K562 (cell line): ENCODE results near the gene INPP5E. TPM values are rescaled to one million over a fixed set of nuclear protein-coding genes. Genes with fewer than 3 reads are reported as not detected.

Source experiments
- CTBP1 ChIP-seq: fragments of 450-650 bp; IDR thresholded peaks from 2 replicates; pipeline ENCODE4 v1.6.1; 2016; ENCODE audit warnings: borderline replicate concordance
- MTA3 ChIP-seq: fragments of 450-650 bp; formaldehyde crosslinking; IDR thresholded peaks from 2 replicates; pipeline ENCODE4 v1.6.1; 2017; ENCODE audit warnings: mild to moderate bottlenecking, borderline replicate concordance
- PHF8 ChIP-seq: fragments of 200-600 bp; sonication (generic); IDR thresholded peaks from 2 replicates; pipeline ENCODE4 v1.6.1; 2012; ENCODE audit warnings: mixed run types, mild to moderate bottlenecking, inconsistent platforms, low read length, moderate library complexity, borderline replicate concordance
- RBM34 ChIP-seq: fragments of 200-400 bp; formaldehyde crosslinking; IDR thresholded peaks from 2 replicates; pipeline ENCODE4 v1.6.1; 2018; ENCODE audit warnings: low read length, borderline replicate concordance; ENCODE audit not compliant: insufficient read depth
- RFX7 ChIP-seq: fragments of 250-450 bp; sonication (Bioruptor Pico); IDR thresholded peaks from 2 replicates; pipeline ENCODE4 v1.5.1; 2021; ENCODE audit warnings: mild to moderate bottlenecking
- RNF2 ChIP-seq: sonication (generic); IDR thresholded peaks from 2 replicates; pipeline ENCODE4 v1.6.1; 2016
- TEAD1 ChIP-seq, 2 experiments: fragments of 450-650 bp in 1 of 2; sonication (generic) in 1 of 2; formaldehyde crosslinking; IDR thresholded peaks; 2 replicates each; pipeline versions ENCODE4 v1.4.0 to v1.8.0; 2020 to 2022; ENCODE audit warnings: mild to moderate bottlenecking in 2 of 2, missing genetic modification reagents in 1 of 2
- ZNF124 ChIP-seq: sonication (generic); formaldehyde crosslinking; IDR thresholded peaks from 2 replicates; pipeline ENCODE4 v1.8.1; 2022; ENCODE audit warnings: missing genetic modification reagents
- ZNF146 ChIP-seq: IDR thresholded peaks from one replicate; pipeline ENCODE4 v1.6.1; 2018; ENCODE audit warnings: missing compliant biosample characterization; ENCODE audit not compliant: unreplicated experiment
- polyA plus RNA-seq, 8 experiments: library from polyadenylated mRNA; depleted of rRNA in 4 of 8; stranded (reverse) in 5 of 8; unstranded in 3 of 8; fragments of >200 nt; fragmentation: Nextera tagmentation in 2 of 8; fragmentation: Illumina TruSeq in 1 of 8; extraction: Ambion mirVana in 2 of 8; extraction: Trizol in 1 of 8; gene quantifications; 2 replicates each; pipeline versions ENCODE4 v1.2.1 to v1.2.3, GENCODE V29; 2011 to 2014; ENCODE audit warnings: inconsistent platforms in 1 of 8, missing spikeins in 1 of 8
- total RNA-seq, 7 experiments: library from RNA; depleted of rRNA in 6 of 7; stranded (reverse); fragments of >200 nt in 6 of 7; fragmentation: Illumina TruSeq in 2 of 7; extraction: Trizol in 2 of 7; gene quantifications; 2 replicates each; pipeline versions ENCODE4 v1.2.1 to v1.2.3, GENCODE V29; 2011 to 2021; ENCODE audit warnings: low replicate concordance in 1 of 7
- TF ChIP-seq, protein P1 (sequence below): sonication (generic); formaldehyde crosslinking; IDR thresholded peaks from 2 replicates; pipeline ENCODE4 v1.8.1; 2023; ENCODE audit warnings: mild to moderate bottlenecking, missing genetic modification reagents, moderate library complexity
- TF ChIP-seq, protein P2 (sequence below): fragments of 450-650 bp; IDR thresholded peaks from 2 replicates; pipeline ENCODE4 v1.6.1; 2016; ENCODE audit warnings: antibody characterized with exemption
- TF ChIP-seq, protein P3 (sequence below): fragments of 450-650 bp; IDR thresholded peaks from 2 replicates; pipeline ENCODE4 v1.6.1; 2016; ENCODE audit warnings: borderline replicate concordance
- TF ChIP-seq, protein P4 (sequence below): fragments of 250-450 bp; sonication (Bioruptor Pico); IDR thresholded peaks from 2 replicates; pipeline ENCODE4 v1.5.0; 2022; ENCODE audit warnings: mild to moderate bottlenecking

The INPP5E gene
- total and polyA plus RNA-seq, 9 of the 15 experiments (the other 6 are each of a cell fraction or from before 2014, with no cell fraction given) = 0.38 to 17.4 (median 4.9) TPM

DNA sequence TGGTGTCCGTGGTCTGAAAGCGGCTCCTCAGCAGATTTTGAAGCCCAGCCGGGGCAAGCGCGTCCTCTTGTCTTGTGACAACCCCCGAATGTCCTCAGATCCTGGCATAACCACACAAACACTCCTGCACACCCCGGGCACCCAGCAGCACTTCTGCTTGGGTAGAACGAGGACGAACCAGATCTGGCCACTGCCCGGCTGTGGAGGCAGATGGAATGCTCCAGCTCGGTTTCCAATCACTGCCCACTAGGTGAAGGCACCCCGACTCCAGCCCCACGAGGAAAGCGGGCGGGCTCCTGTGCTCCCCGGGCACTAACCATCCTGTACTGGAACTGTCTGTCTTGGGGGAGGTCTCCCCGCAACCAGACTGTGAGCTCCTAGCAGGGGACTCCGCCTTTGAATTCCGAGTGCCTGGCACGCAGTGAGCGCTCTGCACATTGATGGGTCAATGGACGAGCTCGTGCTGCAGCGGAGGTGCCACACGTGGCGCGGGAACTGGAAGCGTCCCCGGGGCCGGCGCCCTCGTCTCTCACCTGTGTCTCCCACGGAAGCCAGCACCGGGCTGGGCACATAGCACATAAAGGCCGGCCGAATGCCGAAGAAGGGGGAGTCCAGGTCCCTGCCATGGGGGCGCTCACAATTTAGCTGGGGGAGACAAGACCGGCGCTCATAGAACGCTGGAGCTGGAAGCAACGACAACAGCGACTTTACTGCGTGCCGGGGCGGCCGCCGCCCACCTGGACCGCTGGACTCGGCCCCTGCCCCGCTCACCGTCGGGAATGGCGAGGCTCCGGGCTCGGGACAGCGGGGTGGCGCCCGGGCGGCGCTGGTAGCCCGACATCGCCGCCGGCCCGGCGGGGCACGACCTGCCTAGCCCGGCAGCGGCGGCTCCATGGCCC, 29.8 kb downstream of the INPP5E start (continued):
- TF ChIP-seq, protein P1, sequence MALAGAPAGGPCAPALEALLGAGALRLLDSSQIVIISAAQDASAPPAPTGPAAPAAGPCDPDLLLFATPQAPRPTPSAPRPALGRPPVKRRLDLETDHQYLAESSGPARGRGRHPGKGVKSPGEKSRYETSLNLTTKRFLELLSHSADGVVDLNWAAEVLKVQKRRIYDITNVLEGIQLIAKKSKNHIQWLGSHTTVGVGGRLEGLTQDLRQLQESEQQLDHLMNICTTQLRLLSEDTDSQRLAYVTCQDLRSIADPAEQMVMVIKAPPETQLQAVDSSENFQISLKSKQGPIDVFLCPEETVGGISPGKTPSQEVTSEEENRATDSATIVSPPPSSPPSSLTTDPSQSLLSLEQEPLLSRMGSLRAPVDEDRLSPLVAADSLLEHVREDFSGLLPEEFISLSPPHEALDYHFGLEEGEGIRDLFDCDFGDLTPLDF = 0 out of 2 replicates have a peak, but pooled peaks have one; percentile 54
- TF ChIP-seq RBM34 (no peak), CTBP1 (peak; percentile 9; the same call in 1 of the 2 replicates), RNF2 (no peak), MTA3 (no peak), PHF8 (peak; percentile 59; the same call in 1 of the 2 replicates), TEAD1 (CRISPR knock-in tag; IDR thresholded peaks at IDR 0.05) (peak in 1 of 2 experiments; percentile 15; a peak in 1 of 4 replicates), ZNF124 (0 out of 2 replicates have a peak, but pooled peaks have one; percentile 38), ZNF146 (peak; percentile 10), RFX7 (CRISPR knock-in tag) (no peak)
- TF ChIP-seq, protein P2, sequence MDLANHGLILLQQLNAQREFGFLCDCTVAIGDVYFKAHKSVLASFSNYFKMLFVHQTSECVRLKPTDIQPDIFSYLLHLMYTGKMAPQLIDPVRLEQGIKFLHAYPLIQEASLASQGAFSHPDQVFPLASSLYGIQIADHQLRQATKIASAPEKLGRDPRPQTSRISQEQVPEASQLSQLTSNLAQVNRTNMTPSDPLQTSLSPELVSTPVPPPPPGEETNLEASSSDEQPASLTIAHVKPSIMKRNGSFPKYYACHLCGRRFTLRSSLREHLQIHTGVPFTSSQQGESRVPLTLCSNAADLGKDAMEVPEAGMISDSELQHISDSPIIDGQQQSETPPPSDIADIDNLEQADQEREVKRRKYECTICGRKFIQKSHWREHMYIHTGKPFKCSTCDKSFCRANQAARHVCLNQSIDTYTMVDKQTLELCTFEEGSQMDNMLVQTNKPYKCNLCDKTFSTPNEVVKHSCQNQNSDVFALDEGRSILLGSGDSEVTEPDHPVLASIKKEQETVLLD = no peak
- TF ChIP-seq, protein P3, sequence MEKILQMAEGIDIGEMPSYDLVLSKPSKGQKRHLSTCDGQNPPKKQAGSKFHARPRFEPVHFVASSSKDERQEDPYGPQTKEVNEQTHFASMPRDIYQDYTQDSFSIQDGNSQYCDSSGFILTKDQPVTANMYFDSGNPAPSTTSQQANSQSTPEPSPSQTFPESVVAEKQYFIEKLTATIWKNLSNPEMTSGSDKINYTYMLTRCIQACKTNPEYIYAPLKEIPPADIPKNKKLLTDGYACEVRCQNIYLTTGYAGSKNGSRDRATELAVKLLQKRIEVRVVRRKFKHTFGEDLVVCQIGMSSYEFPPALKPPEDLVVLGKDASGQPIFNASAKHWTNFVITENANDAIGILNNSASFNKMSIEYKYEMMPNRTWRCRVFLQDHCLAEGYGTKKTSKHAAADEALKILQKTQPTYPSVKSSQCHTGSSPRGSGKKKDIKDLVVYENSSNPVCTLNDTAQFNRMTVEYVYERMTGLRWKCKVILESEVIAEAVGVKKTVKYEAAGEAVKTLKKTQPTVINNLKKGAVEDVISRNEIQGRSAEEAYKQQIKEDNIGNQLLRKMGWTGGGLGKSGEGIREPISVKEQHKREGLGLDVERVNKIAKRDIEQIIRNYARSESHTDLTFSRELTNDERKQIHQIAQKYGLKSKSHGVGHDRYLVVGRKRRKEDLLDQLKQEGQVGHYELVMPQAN = peak; percentile 59
- TF ChIP-seq, protein P4, sequence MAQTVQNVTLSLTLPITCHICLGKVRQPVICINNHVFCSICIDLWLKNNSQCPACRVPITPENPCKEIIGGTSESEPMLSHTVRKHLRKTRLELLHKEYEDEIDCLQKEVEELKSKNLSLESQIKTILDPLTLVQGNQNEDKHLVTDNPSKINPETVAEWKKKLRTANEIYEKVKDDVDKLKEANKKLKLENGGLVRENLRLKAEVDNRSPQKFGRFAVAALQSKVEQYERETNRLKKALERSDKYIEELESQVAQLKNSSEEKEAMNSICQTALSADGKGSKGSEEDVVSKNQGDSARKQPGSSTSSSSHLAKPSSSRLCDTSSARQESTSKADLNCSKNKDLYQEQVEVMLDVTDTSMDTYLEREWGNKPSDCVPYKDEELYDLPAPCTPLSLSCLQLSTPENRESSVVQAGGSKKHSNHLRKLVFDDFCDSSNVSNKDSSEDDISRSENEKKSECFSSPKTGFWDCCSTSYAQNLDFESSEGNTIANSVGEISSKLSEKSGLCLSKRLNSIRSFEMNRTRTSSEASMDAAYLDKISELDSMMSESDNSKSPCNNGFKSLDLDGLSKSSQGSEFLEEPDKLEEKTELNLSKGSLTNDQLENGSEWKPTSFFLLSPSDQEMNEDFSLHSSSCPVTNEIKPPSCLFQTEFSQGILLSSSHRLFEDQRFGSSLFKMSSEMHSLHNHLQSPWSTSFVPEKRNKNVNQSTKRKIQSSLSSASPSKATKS (CRISPR knock-in tag) = no peak
